IPS-15b (cell line): ENCODE results near the gene MMEL1.

Source experiments
- H3K27me3 ChIP-seq: one replicate; pipeline ENCODE4 v1.6.1; 2013; ENCODE audit warnings: low read length; ENCODE audit not compliant: control insufficient read depth, insufficient read depth
- H3K36me3 ChIP-seq: one replicate; pipeline ENCODE4 v1.6.1; 2013; ENCODE audit warnings: low read length; ENCODE audit not compliant: control insufficient read depth, insufficient read depth
- H3K4me1 ChIP-seq: one replicate; pipeline ENCODE4 v1.6.1; 2013; ENCODE audit warnings: mild to moderate bottlenecking, low read length; ENCODE audit not compliant: control insufficient read depth, insufficient read depth
- H3K4me3 ChIP-seq: one replicate; pipeline ENCODE4 v1.5.1; 2013; ENCODE audit warnings: low read depth, low read length
- H3K9ac ChIP-seq: one replicate; pipeline ENCODE4 v1.6.1; 2013; ENCODE audit warnings: low read depth, mild to moderate bottlenecking, low read length
- H3K9me3 ChIP-seq: one replicate; pipeline ENCODE4 v1.6.1; 2013; ENCODE audit warnings: mild to moderate bottlenecking, low read length; ENCODE audit not compliant: control insufficient read depth, insufficient read depth

MMEL1 gene

DNA sequence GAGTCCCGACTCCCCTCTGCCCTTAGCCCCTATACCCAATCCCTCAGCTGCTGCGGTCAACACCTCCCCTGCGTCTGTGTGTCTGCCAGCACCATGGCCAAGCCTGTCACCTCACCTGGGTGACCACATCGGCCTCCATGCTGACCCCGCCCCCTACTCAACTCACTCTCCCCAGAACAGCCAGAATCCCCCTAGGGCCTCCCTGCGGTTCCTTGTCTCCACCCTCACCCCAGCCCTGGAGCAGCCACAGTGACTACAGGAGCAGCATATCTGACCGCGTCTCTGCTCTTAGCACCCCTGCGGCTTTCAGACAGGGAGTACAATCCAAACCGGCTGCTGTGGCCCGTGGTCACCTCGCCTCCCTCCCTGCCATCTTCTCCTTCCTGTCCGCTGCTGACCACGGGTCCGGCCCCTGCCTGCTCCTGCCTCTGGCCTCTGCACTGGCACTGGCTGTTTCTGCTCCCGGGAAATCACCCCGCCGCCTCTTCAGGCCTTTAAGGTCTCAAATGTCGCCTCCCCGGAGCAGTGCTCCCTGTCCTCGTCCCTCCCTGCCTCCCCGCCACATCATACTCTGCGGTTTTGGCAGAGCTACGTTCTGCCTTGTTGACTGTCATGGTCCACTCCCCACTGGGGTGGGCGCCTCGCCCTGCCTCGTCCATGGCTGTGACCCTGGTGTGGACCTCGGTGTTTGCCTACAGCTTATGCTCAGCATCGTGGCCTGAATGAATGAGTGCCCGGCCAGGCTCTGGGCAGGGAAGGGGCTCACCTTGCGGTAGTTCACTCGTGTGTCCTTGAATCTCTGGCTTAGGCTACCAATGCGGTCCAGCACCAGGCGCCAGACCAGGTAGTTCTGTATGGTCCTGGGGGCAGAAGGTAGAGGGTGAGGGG lies 35.1 kb downstream of the MMEL1 start:
- H3K4me3 ChIP-seq: no peak overlapping the region
- H3K9me3 ChIP-seq: no peaks in the 10 kb centered on the region
- no peaks in the 10 kb centered on the region for H3K27me3 ChIP-seq
- H3K4me1 ChIP-seq: no peaks in the 10 kb centered on the region
- no peak overlapping the region for H3K9ac ChIP-seq
- no peaks in the 10 kb centered on the region for H3K36me3 ChIP-seq

DNA sequence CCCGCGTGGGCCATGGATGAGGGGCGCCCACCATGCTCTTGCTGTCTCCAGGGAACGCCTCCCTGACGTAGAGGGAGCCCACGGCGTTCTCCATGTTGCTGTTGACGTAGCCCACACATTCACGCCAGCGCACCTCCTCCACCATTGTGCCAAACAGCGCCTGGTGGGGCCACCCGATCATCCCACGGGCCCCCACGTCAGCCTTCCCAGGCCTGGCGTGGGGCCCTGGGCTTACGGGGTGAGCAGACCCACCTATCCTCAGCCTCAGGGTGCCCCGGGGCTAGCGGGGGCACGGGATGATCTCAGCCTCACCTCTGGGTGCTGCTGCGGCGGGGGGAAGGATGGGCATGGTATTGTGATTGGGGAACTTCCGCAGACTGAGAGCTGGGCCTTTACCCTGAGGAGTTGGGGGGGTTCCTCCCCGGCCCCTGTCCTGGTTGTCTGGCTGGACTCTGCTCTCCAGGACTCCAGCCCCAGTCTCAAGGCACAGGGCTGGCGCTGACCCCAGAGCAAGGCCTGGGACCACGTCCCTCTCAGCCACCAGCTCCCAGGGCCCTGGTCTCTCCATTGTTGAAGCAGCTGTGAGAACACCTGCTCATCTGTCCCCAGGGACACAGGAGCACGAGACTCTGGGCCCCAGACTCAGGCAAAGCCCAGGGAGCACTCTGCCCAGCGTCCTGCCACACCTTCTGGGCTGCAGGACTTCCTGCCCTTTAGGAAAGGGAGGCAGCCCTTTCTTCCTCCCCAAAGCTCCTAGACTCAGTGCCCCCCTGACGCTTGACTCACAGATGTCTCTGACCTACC lies 36.1 kb downstream of the MMEL1 start:
- H3K9me3 ChIP-seq: no peaks in the 10 kb centered on the region
- H3K36me3 ChIP-seq: no peaks in the 10 kb centered on the region
- no peaks in the 10 kb centered on the region for H3K27me3 ChIP-seq
- H3K4me3 ChIP-seq: no peak overlapping the region
- H3K9ac ChIP-seq: no peak overlapping the region
- no peaks in the 10 kb centered on the region for H3K4me1 ChIP-seq

DNA sequence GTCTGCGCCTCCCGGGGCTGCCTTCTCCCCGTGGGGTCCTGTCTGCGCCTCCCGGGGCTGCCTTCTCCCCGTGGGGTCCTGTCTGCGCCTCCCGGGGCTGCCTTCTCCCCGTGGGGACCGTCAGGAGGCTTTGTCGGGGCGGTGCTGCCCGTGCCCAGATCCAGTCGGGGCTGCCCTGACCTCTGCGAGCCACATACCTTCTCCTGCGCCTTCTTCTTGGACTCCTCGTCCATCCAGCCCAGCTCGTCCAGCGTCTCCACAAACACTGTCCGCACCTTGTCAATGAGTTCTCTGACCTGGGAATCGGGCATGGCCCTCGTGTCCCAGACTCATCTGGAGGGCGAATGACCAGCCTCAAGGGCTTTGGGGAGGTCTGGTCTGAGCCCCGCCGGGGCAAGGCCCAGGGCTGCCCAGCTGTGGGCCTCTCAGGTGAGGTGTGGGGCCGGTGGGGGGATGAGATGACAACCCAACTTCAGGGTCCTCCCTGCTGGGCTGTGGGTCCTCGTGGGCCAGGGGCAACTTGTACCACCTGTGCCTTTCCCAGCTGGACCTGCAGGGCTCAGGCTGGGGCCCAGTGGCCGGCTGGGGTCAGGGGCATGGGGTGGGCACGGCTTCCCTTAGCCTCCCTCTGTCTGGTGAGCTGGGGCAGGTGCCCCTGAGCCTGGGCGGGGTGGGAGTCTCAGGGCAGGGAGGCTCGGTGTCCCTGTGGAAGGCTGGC lies 36.8 kb downstream of the MMEL1 start:
- Histone ChIP-seq H3K4me1 (no peaks in the 10 kb centered on the region), H3K4me3 (no peak overlapping the region), H3K27me3 (no peaks in the 10 kb centered on the region), H3K9me3 (no peaks in the 10 kb centered on the region), H3K9ac (no peak overlapping the region), H3K36me3 (no peaks in the 10 kb centered on the region)

DNA sequence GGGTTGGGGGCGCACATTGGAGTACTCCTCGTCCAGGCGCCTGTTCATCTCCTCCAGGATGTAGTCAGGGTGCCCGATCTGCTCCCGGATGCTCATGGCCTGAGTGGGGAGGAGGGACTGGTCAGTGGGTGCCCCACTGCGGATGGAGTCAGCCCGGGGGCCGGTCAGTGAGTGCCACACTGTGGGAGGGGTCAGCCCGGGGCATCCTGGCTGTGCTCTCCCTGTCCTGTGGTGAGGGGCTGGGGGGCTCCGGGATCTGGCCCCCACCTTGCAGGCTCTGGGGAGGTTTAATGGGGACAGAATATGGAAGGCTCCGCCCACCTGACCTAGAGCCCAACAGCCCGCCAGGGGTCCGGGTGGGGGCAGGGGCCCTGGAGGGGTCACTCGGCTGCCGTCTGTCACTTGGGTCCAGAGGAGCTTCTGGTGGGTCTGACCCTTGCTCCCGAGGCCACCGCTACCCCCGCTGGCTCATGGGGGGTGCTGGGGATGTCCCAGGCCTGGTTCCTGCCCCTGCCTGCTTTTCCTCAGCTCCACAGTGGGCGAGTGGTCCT lies 37.5 kb downstream of the MMEL1 start:
- Histone ChIP-seq H3K36me3 (no peaks in the 10 kb centered on the region), H3K9me3 (no peaks in the 10 kb centered on the region), H3K4me3 (no peak overlapping the region), H3K27me3 (no peaks in the 10 kb centered on the region), H3K4me1 (no peaks in the 10 kb centered on the region), H3K9ac (no peak overlapping the region)

DNA sequence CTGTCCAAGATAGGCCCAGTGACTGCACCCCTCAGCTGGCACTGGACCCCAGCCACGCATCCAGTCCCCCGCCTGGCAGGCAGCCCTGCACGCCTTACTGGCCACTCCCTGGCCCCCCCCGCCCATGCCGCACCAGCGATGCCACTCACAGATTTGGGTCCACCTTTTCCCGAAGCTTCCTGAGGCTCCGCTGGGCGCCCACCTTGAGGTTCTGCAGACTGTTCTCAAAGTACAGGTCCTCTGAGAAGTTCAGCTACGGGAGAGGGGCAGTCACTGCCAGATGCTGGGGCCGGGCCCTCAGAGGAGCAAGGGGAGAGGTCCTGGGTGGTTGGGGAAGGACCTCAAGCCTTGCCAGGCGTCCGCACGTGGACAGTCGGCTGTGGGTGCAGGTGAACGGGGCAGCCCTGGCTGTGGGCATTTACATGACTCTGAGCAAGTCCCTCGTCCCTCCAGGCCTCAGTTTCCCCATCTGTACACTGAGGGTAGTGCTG lies 38.1 kb downstream of the MMEL1 start:
- no peaks in the 10 kb centered on the region for H3K9me3 ChIP-seq
- H3K36me3 ChIP-seq: peaks cover 1% of the 10 kb centered on the region
- no peaks in the 10 kb centered on the region for H3K4me1 ChIP-seq

DNA sequence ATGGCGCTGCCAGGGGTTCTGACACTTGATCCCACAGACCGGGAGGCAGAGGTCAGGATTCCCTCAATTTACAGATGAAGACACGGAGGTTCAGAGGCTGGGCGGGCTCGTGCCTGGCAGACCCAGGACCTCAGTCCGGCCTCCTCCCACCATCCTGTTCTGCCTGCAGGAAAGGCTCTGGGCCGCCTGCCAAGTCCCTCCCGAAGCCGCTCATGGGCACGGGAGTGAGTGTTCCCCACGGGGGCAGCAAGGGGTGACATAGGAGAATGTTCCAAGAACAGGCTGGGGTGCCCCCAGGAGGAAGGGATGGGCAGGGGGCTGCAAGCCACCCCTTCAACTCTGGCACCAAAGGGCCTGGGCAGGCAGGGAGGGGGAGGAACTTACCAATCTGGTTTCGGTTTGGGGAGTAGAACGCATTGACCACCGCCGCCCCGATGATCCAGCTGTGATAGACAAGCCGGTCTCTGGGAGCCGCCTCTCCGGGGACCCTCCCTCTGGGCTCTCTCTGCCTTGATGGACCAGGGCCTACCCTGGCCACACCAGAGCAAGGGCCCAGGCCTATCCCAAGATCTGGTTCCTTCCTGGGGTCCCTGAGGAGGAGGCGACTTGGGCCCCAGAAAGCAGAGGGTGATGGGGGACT lies 38.7 kb downstream of the MMEL1 start:
- peaks cover 6% of the 10 kb centered on the region for H3K36me3 ChIP-seq
- H3K9ac ChIP-seq: no peak overlapping the region
- H3K9me3 ChIP-seq: no peaks in the 10 kb centered on the region
- H3K4me1 ChIP-seq: no peaks in the 10 kb centered on the region
- H3K27me3 ChIP-seq: no peaks in the 10 kb centered on the region
- H3K4me3 ChIP-seq: no peak overlapping the region

More for the DNA sequence above, 38.1 kb downstream of the MMEL1 start:
- no peak overlapping the region for H3K9ac ChIP-seq
- no peak overlapping the region for H3K4me3 ChIP-seq
- H3K27me3 ChIP-seq: no peaks in the 10 kb centered on the region

DNA sequence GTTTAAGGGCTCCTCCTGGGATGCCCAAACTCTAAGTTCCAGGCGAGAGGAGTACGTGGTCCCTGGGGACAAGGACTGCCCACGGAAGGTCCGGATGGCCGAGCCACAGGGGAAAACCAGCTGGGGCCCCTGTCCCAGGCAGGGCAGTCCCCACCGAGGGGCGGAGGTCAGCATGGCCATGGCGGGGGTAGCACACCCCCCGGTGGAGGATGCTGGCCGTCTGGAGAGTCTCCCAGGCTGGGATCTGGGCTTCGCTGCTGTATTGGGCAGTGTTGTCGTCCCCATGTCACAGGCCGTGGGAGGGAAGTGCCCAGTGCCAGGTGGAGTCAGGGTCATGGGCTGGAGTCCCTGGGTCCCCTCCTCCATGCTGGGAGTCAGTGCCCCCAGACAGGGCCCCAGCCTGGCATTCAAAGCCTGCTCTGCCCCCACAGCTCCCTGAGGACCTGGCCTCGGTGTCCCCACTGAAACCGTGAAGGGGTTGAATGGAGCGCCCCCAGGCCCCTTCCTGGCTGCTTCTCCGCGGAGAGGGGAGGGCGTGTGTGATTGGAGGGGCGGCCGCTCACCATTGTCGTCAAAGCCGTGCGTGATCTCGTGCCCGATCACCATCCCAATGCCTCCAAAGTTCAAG lies 39.5 kb downstream of the MMEL1 start:
- H3K9me3 ChIP-seq: no peaks in the 10 kb centered on the region
- no peaks in the 10 kb centered on the region for H3K4me1 ChIP-seq
- no peaks in the 10 kb centered on the region for H3K27me3 ChIP-seq

DNA sequence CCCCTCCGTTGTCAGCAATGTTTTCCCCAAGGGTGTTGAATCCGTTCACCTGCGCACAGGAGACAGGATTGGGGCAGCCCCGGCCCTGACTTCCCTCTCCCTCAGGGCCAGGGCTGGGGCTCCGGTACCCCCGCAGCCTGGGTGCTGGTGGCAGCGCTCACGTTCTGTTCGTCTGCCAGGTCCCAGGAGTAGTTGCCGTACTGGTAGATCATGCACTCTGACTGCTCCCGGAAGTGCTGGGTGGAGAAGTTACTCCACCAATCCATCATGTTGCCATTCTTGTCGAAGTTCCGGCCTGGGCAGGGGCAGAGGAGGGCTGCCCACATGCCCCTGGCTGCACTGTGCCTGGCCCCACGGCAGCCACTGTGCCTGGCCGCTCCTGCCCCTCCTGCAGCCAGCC lies 40.1 kb downstream of the MMEL1 start:
- Histone ChIP-seq H3K36me3 (peaks cover 6% of the 10 kb centered on the region), H3K9ac (no peak overlapping the region), H3K9me3 (no peaks in the 10 kb centered on the region), H3K4me3 (no peak overlapping the region), H3K4me1 (no peaks in the 10 kb centered on the region), H3K27me3 (no peaks in the 10 kb centered on the region)

More for the DNA sequence above, 39.5 kb downstream of the MMEL1 start:
- Histone ChIP-seq H3K4me3 (no peak overlapping the region), H3K36me3 (peaks cover 6% of the 10 kb centered on the region), H3K9ac (no peak overlapping the region)

DNA sequence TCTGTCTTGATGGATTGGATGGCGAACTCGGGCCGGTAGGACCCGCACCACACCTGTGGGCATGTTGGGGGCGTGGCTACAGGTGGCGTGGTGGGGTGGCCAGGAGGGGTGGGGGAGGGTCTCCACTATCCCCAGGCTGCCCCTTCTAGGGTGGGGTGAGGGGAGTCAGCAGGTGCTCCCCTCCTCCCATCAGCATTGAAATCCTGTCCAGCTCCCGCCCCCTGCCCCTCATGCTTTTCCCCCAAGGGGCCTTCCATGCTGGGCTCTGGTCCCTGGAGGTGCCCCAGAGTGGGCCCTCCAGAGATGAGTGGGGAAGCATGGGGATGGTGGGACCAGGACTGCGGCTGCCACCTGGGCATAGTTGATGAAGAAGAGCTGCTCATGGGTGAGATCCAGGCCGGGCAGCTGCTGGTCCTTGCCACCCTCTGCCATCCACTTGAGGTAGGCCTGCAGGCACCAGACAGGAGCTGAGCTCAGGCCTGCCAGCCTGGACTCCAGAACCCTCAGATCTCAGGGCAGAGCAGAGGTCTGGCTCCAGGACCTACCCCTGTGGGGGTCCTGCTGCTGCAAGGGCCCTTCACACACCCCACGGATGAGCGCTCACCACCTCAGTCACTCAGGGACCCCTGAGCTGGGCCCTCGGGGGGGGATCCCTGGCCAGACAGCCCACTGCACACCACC lies 41.1 kb downstream of the MMEL1 start:
- H3K36me3 ChIP-seq: peaks cover 6% of the 10 kb centered on the region
- H3K4me3 ChIP-seq: no peak overlapping the region
- no peaks in the 10 kb centered on the region for H3K27me3 ChIP-seq
- no peaks in the 10 kb centered on the region for H3K9me3 ChIP-seq
- H3K9ac ChIP-seq: no peak overlapping the region
- no peaks in the 10 kb centered on the region for H3K4me1 ChIP-seq

DNA sequence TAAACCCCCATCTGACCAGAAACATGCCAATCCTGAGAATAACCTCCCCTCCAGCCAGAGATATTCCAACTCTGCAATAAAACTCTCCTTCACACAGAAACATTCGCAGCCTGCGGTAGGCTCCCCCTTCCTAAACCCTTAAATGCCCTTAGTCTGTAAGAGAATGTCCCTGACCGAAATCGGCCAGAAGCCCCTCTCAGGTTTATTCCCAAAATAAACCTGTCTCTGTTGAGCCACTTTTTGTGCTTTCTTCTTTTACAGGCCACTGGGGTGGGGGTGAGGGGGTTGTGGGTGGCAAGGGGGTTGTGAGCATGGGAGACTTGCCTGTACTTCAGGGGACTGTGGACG lies 41.6 kb downstream of the MMEL1 start:
- Histone ChIP-seq H3K27me3 (no peaks in the 10 kb centered on the region), H3K4me3 (no peak overlapping the region), H3K9ac (no peak overlapping the region), H3K36me3 (peaks cover 6% of the 10 kb centered on the region), H3K9me3 (no peaks in the 10 kb centered on the region), H3K4me1 (no peaks in the 10 kb centered on the region)
